IPS-NIHi11 (cell line): ENCODE data around the gene C16orf89.

ENCODE experiments used
- DNase-seq: peaks from one replicate; pipeline ENCODE4 v3.0.0; 2012; ENCODE audit warnings: mixed read lengths, low spot score

The C16orf89 gene

GRCh38 chr16:5003828-5004227 is 61.9 kb downstream of the C16orf89 start:
- no peak for DNase-seq

DNA sequence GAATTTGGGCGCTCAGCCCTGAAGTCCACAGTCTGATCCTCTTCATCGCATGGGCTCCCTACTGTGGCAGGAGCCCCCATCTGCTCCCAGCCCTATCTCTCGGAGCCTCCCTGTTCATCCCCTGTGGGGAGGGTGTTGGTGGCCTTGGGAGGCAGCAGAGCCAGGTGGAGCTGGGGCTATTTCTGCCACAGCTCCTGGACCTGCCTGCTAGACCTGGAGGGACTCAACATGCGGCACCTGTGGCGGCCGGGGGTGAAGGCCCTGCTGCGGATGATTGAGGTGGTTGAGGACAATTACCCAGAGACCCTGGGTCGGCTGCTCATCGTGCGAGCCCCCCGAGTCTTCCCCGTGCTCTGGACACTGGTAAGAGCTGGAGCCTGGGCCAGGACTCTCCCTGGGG is 62.5 kb downstream of the C16orf89 start:
- no peak for DNase-seq

DNA sequence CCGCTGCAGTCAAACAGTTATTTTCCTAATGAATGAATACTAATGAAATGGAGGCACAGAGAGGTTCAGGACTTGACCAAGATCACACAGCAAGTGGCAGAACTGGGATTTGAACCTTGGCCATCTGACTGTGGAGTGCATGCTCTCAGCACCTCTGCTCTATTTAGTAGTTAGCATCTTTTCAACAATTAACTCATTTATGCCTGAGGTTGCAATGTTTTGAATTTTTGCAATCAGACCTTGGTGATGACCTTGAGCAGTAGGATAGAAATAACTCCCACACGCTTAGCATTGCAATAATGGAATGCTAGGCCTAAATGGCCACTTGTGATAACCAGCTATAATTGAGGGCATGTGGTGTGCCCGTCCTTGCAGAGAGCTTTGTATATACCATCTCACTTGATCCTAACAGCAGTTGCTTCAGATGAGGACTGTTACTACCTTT is 63.0 kb downstream of the C16orf89 start:
- DNase-seq, result no peak

GRCh38 chr16:5001986-5002385 is 63.8 kb downstream of the C16orf89 start:
- DNase-seq, result no peak

- no peak for DNase-seq
Observed at GRCh38 chr16:5001571-5001970, 64.2 kb downstream of the C16orf89 start.

DNA sequence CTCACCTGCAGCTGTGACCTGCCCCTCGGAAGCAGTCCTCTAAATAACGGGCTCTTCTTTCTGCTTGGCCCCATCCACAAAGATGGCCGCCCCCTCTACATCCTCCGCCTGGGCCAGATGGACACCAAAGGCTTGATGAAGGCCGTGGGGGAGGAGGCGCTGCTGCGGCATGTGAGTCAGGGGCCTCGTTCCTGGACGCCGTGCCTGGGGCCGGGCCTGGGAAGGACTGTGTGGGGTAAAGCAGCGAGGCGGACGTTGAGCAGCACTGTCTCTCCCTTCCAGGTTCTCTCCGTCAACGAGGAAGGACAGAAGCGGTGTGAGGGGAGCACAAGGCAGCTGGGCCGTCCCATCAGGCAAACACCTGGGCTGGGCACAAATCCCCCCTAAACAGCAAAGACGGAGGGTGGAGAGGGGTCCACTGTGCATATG is 65.2 kb downstream of the C16orf89 start:
- no peak for DNase-seq

DNA sequence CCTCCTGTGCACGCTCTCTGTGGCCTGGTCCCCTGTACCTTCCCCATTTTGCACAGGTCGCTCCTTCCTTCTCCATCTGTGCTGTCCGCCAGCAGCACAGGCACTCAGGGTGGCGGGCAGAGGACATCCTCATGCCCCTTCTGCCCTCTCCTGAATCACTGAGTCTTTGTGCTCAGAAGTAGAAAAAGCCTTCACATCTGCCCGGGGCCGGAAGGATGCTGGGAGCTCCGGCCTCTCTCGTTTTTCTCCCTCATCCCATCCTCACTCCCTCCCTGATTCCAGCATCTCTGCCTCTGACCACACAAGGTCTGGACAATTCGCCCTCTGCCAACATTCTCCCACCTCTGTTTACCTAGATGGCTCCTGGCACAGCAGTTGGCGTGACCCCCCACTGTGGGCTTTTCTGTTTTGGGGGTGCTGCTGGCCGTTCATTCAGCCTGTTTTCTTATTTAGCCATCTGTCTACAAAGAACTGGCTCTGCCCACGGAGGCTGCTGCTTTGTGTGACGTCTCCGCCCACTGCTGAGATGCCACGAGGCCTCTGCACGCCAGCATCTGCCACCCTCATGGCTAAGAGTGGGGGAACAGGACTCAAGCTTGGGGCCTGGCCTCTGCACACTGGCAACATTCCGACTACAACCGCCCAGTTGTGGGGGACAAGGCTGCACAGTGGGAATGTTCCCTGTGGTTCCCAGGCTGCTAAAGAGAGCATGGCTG is 70.9 kb downstream of the C16orf89 start:
- DNase-seq, result no peak
